AG04450 (cell line): ENCODE measurements around the gene GSTM3. TPM values are rescaled to one million over a fixed set of nuclear protein-coding genes. Genes with fewer than 3 reads are reported as not detected.

Experiments
- CTCF ChIA-PET: fragments of 300-600, 350-600 bp; formaldehyde crosslinking; extraction: SDS; loops from one replicate; lab custom pipeline; 2022; ENCODE audit warnings: antibody characterized with exemption, inconsistent platforms; lab: Charles Lee
- POLR2A ChIA-PET: fragments of 350-600 bp; formaldehyde crosslinking; extraction: SDS; loops from one replicate; lab custom pipeline; 2021; ENCODE audit warnings: antibody characterized with exemption, inconsistent platforms; lab: Yijun Ruan, JAX
- DNase-seq: peaks from one replicate; pipeline ENCODE4 v3.0.0-alpha.2; 2011; ENCODE audit warnings: low read depth, low spot score
- H3K27ac ChIP-seq: one replicate; pipeline ENCODE4 v1.5.1; 2012; ENCODE audit warnings: low read depth, low read length, control low read depth
- H3K27me3 ChIP-seq: one replicate; pipeline ENCODE4 v1.6.0; 2012; ENCODE audit warnings: low read length; ENCODE audit not compliant: control insufficient read depth, insufficient read depth
- H3K4me3 ChIP-seq: 2 replicates; pipeline ENCODE4 v1.5.1; 2011; ENCODE audit warnings: mild to moderate bottlenecking, low read depth, low read length, control low read depth
- H3K9me3 ChIP-seq: 2 replicates; pipeline ENCODE4 v1.5.1; 2012; ENCODE audit warnings: low read length; ENCODE audit not compliant: control insufficient read depth, insufficient read depth
- polyA plus RNA-seq: library from polyadenylated mRNA; depleted of rRNA; stranded (reverse); fragments of >200 nt; gene quantifications from 2 replicates; pipeline ENCODE4 v1.2.3, GENCODE V29; 2011
- TF ChIP-seq, protein P1 (sequence below): IDR thresholded peaks from 2 replicates; pipeline ENCODE4 v1.5.1; 2011; ENCODE audit warnings: low read depth, low read length, control low read depth, inconsistent platforms

GSTM3 gene
- polyA plus RNA-seq, 1 experiment = 299 TPM

GRCh38 chr1:109761227-109762038 is 20.6 kb upstream of the GSTM3 start:
- TF ChIP-seq, protein P1, sequence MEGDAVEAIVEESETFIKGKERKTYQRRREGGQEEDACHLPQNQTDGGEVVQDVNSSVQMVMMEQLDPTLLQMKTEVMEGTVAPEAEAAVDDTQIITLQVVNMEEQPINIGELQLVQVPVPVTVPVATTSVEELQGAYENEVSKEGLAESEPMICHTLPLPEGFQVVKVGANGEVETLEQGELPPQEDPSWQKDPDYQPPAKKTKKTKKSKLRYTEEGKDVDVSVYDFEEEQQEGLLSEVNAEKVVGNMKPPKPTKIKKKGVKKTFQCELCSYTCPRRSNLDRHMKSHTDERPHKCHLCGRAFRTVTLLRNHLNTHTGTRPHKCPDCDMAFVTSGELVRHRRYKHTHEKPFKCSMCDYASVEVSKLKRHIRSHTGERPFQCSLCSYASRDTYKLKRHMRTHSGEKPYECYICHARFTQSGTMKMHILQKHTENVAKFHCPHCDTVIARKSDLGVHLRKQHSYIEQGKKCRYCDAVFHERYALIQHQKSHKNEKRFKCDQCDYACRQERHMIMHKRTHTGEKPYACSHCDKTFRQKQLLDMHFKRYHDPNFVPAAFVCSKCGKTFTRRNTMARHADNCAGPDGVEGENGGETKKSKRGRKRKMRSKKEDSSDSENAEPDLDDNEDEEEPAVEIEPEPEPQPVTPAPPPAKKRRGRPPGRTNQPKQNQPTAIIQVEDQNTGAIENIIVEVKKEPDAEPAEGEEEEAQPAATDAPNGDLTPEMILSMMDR = no peak
- H3K4me3 ChIP-seq = no peak overlapping the region
- H3K9me3 ChIP-seq = no peaks in the 10 kb centered on the region; the same call in 1 of the 2 replicates
- no peak for DNase-seq
- H3K27me3 ChIP-seq = no peaks in the 10 kb centered on the region
- no peak overlapping the region for H3K27ac ChIP-seq
- ChIA-PET CTCF (no interaction called here), POLR2A (no interaction called here)

DNA sequence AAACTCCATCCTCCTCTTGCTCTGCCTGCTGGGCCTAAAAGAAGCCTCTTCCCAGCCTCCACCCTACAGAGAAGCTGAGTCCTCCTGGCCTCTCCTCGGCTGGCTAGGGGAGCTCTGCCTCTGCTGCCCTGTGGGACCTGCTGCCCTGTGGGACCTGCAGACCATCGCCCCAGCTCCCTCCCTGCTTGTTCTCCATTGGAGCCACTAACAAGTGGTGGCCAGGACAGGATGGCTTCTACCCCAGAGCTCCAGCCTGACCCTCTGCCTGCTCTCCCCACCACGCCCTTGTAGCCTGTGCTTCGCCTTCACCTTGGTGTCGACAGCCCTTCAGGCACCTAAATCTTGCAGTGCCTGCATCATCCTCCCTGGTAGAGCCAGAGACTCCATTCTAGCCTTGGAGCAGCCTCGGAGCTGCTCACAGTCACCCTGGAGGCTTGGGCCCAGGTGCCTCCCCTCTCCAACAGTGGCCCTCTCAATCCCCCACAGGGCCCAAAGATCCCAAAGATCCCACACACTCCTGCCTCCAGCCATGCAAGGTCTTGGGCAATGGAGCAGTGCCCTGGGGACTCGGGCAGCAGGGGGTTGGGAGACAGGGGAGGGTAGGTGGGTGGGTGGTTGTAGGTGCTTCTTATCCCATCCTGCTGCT is 19.9 kb upstream of the GSTM3 start:
- ChIA-PET CTCF (interaction anchor here (2.2 kb wide), 1 partner anchor 121 kb away, joined by 7 read pairs; no protein-coding TSS in a partner anchor), POLR2A (no interaction called here)
- TF ChIP-seq, protein P1 = no peak
- no peaks in the 10 kb centered on the region for H3K27me3 ChIP-seq
- no peaks in the 10 kb centered on the region; the same call in 1 of the 2 replicates for H3K9me3 ChIP-seq
- no peak overlapping the region for H3K27ac ChIP-seq
- H3K4me3 ChIP-seq = no peak overlapping the region
- DNase-seq = no peak

- CTCF ChIA-PET = interaction anchor here (2.2 kb wide), 1 partner anchor 120 kb away, joined by 7 read pairs; no protein-coding TSS in a partner anchor
- no peaks in the 10 kb centered on the region for H3K27me3 ChIP-seq
- no peak for DNase-seq
- POLR2A ChIA-PET = no interaction called here
- H3K9me3 ChIP-seq = no peaks in the 10 kb centered on the region; the same call in 1 of the 2 replicates
- no peak overlapping the region for H3K27ac ChIP-seq
- H3K4me3 ChIP-seq = no peak overlapping the region
- TF ChIP-seq, protein P1 = no peak
Measured at GRCh38 chr1:109759513-109760334, 18.9 kb upstream of the GSTM3 start.

GRCh38 chr1:109757936-109758786 is 17.3 kb upstream of the GSTM3 start:
- TF ChIP-seq, protein P1 = no peak

More at GRCh38 chr1:109757936-109758786, 17.3 kb upstream of the GSTM3 start:
- H3K27me3 ChIP-seq = peaks cover 3% of the 10 kb centered on the region
- ChIA-PET CTCF (no interaction called here), POLR2A (no interaction called here)
- no peak overlapping the region for H3K4me3 ChIP-seq
- no peaks in the 10 kb centered on the region for H3K9me3 ChIP-seq
- DNase-seq = no peak
- H3K27ac ChIP-seq = no peak overlapping the region
